NCI-H128 (cell line): ENCODE measurements around the gene SLC6A8.

Source experiments
- DNase-seq: peaks from one replicate; lab custom pipeline; 2025; ENCODE audit not compliant: unreplicated experiment; lab: John Stamatoyannopoulos, UW

SLC6A8 gene

GRCh38 chrX:153687121-153688039, at the start of gene SLC6A8:
Gene SLC6A8 (plus strand): TSS chrX:153687926. CDS start chrX:153688575, 649 bp downstream.
- DNase-seq: no peak

- no peak for DNase-seq
Observed at GRCh38 chrX:153638041-153638371, 49.7 kb upstream of the SLC6A8 start.

- no peak for DNase-seq
Observed at GRCh38 chrX:153638436-153639176, 49.1 kb upstream of the SLC6A8 start.

- DNase-seq: no peak
Observed at GRCh38 chrX:153639177-153640044, 48.3 kb upstream of the SLC6A8 start.

GRCh38 chrX:153640045-153640686, 47.6 kb upstream of the SLC6A8 start:
- no peak for DNase-seq

- DNase-seq: no peak
Observed at GRCh38 chrX:153640736-153641575, 46.8 kb upstream of the SLC6A8 start.

GRCh38 chrX:153641627-153642026, 46.1 kb upstream of the SLC6A8 start:
- DNase-seq: no peak

GRCh38 chrX:153642051-153642654, 45.6 kb upstream of the SLC6A8 start:
- no peak for DNase-seq

GRCh38 chrX:153642655-153643430, 44.9 kb upstream of the SLC6A8 start:
- DNase-seq: no peak

- no peak for DNase-seq
Observed at GRCh38 chrX:153643431-153644351, 44.0 kb upstream of the SLC6A8 start.

GRCh38 chrX:153644356-153645125, 43.2 kb upstream of the SLC6A8 start:
- no peak for DNase-seq

- no peak for DNase-seq
Observed at GRCh38 chrX:153645151-153645550, 42.6 kb upstream of the SLC6A8 start.

- no peak for DNase-seq
Observed at GRCh38 chrX:153645921-153646488, 41.7 kb upstream of the SLC6A8 start.

GRCh38 chrX:153646620-153647373, 40.9 kb upstream of the SLC6A8 start, which contains the start of gene DUSP9:
Gene DUSP9 (plus strand): TSS chrX:153647203. CDS start chrX:153647954, 751 bp downstream.
- no peak for DNase-seq

- DNase-seq: no peak
Observed at GRCh38 chrX:153647461-153648357, 40.0 kb upstream of the SLC6A8 start.
